Ishikawa (cell line): ENCODE results near the gene MBNL1.

Experiments
- CEBPB ChIP-seq: IDR thresholded peaks from 2 replicates; pipeline ENCODE4 v1.6.1; 2012
- CREB1 ChIP-seq: IDR thresholded peaks from 2 replicates; pipeline ENCODE4 v1.6.1; 2012; ENCODE audit warnings: low read depth
- EGR1 ChIP-seq: IDR thresholded peaks from 2 replicates; pipeline ENCODE4 v1.6.1; 2012
- EP300 ChIP-seq: IDR thresholded peaks from 2 replicates; pipeline ENCODE4 v1.6.1; 2012; ENCODE audit warnings: borderline replicate concordance
- FOXM1 ChIP-seq: IDR thresholded peaks from 2 replicates; pipeline ENCODE4 v1.6.1; 2012; ENCODE audit warnings: low read depth, borderline replicate concordance
- MAX ChIP-seq: IDR thresholded peaks from 2 replicates; pipeline ENCODE4 v1.6.1; 2012
- RAD21 ChIP-seq: IDR thresholded peaks from 2 replicates; pipeline ENCODE4 v1.6.1; 2012; ENCODE audit warnings: low read depth
- TAF1 ChIP-seq: IDR thresholded peaks from 2 replicates; pipeline ENCODE4 v1.6.1; 2012; ENCODE audit warnings: low read depth, mild to moderate bottlenecking
- TCF12 ChIP-seq: IDR thresholded peaks from 2 replicates; pipeline ENCODE4 v1.6.1; 2012; ENCODE audit warnings: low read depth
- TEAD4 ChIP-seq: IDR thresholded peaks from 2 replicates; pipeline ENCODE4 v1.6.1; 2012
- USF1 ChIP-seq: IDR thresholded peaks from 2 replicates; pipeline ENCODE4 v1.6.1; 2012
- YY1 ChIP-seq: IDR thresholded peaks from 2 replicates; pipeline ENCODE4 v1.6.1; 2012; ENCODE audit warnings: low read depth
- TF ChIP-seq, protein P1 (sequence below): IDR thresholded peaks from 2 replicates; pipeline ENCODE4 v1.6.1; 2012; ENCODE audit warnings: low read depth, mild to moderate bottlenecking

- TF ChIP-seq YY1 (no peak), TEAD4 (no peak), TAF1 (no peak), RAD21 (no peak), EGR1 (no peak), TCF12 (no peak), EP300 (no peak), MAX (no peak), FOXM1 (no peak), USF1 (no peak), CREB1 (no peak), CEBPB (no peak)
- TF ChIP-seq, protein P1, sequence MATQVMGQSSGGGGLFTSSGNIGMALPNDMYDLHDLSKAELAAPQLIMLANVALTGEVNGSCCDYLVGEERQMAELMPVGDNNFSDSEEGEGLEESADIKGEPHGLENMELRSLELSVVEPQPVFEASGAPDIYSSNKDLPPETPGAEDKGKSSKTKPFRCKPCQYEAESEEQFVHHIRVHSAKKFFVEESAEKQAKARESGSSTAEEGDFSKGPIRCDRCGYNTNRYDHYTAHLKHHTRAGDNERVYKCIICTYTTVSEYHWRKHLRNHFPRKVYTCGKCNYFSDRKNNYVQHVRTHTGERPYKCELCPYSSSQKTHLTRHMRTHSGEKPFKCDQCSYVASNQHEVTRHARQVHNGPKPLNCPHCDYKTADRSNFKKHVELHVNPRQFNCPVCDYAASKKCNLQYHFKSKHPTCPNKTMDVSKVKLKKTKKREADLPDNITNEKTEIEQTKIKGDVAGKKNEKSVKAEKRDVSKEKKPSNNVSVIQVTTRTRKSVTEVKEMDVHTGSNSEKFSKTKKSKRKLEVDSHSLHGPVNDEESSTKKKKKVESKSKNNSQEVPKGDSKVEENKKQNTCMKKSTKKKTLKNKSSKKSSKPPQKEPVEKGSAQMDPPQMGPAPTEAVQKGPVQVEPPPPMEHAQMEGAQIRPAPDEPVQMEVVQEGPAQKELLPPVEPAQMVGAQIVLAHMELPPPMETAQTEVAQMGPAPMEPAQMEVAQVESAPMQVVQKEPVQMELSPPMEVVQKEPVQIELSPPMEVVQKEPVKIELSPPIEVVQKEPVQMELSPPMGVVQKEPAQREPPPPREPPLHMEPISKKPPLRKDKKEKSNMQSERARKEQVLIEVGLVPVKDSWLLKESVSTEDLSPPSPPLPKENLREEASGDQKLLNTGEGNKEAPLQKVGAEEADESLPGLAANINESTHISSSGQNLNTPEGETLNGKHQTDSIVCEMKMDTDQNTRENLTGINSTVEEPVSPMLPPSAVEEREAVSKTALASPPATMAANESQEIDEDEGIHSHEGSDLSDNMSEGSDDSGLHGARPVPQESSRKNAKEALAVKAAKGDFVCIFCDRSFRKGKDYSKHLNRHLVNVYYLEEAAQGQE, result no peak
Observed at GRCh38 chr3:152288681-152289080, 20.0 kb downstream of the MBNL1 start.
